Measurements from ENCODE around the gene VAV1.

The VAV1 gene

DNA sequence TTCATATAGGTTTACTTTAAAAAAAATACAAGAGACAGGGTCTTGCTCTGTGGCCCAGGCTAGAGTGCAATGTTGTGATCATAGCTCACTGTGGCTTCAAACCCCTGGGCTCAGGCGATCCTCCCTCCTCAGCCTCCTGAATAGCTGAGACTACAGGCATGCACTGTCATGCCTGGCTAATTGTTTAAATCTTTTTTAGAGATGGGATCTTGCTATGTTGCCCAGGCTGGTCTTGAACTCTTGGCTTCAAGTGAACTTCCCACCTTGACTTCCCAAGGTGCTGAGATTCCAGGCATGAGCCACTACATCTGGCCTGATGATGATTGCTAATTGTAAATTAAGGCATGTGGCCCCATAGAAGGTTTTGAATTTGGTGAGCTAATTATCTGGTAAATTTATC is 79.5 kb downstream of the VAV1 start:
- H3K27ac ChIP-seq (replicated peaks), result no peak overlapping the region
- H3K4me3 ChIP-seq (replicated peaks; ENCODE audit: insufficient read depth, low read length), result no peak overlapping the region
- no peak for DNase-seq (ENCODE audit: low read depth in 1 of 2, low spot score in 1 of 2)
- no peaks in the 10 kb centered on the region for H3K27me3 ChIP-seq (ENCODE audit: insufficient read depth, poor library complexity, severe bottlenecking)
- TF ChIP-seq SPI1 (IDR thresholded peaks at IDR 0.05; ENCODE audit: borderline replicate concordance, low read depth), result no peak
- no peak for TF ChIP-seq GABPA (IDR thresholded peaks at IDR 0.05; ENCODE audit: low read depth)
- no peak for TF ChIP-seq POLR2AphosphoS5 (IDR thresholded peaks at IDR 0.05; ENCODE audit: low read depth)
- TF ChIP-seq, protein P1, sequence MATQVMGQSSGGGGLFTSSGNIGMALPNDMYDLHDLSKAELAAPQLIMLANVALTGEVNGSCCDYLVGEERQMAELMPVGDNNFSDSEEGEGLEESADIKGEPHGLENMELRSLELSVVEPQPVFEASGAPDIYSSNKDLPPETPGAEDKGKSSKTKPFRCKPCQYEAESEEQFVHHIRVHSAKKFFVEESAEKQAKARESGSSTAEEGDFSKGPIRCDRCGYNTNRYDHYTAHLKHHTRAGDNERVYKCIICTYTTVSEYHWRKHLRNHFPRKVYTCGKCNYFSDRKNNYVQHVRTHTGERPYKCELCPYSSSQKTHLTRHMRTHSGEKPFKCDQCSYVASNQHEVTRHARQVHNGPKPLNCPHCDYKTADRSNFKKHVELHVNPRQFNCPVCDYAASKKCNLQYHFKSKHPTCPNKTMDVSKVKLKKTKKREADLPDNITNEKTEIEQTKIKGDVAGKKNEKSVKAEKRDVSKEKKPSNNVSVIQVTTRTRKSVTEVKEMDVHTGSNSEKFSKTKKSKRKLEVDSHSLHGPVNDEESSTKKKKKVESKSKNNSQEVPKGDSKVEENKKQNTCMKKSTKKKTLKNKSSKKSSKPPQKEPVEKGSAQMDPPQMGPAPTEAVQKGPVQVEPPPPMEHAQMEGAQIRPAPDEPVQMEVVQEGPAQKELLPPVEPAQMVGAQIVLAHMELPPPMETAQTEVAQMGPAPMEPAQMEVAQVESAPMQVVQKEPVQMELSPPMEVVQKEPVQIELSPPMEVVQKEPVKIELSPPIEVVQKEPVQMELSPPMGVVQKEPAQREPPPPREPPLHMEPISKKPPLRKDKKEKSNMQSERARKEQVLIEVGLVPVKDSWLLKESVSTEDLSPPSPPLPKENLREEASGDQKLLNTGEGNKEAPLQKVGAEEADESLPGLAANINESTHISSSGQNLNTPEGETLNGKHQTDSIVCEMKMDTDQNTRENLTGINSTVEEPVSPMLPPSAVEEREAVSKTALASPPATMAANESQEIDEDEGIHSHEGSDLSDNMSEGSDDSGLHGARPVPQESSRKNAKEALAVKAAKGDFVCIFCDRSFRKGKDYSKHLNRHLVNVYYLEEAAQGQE (IDR thresholded peaks at IDR 0.05; ENCODE audit: insufficient replicate concordance, low read depth), result no peak
- TF ChIP-seq, protein P2, sequence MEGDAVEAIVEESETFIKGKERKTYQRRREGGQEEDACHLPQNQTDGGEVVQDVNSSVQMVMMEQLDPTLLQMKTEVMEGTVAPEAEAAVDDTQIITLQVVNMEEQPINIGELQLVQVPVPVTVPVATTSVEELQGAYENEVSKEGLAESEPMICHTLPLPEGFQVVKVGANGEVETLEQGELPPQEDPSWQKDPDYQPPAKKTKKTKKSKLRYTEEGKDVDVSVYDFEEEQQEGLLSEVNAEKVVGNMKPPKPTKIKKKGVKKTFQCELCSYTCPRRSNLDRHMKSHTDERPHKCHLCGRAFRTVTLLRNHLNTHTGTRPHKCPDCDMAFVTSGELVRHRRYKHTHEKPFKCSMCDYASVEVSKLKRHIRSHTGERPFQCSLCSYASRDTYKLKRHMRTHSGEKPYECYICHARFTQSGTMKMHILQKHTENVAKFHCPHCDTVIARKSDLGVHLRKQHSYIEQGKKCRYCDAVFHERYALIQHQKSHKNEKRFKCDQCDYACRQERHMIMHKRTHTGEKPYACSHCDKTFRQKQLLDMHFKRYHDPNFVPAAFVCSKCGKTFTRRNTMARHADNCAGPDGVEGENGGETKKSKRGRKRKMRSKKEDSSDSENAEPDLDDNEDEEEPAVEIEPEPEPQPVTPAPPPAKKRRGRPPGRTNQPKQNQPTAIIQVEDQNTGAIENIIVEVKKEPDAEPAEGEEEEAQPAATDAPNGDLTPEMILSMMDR (IDR thresholded peaks at IDR 0.05; ENCODE audit: insufficient read depth, low read length), result no peak

DNA sequence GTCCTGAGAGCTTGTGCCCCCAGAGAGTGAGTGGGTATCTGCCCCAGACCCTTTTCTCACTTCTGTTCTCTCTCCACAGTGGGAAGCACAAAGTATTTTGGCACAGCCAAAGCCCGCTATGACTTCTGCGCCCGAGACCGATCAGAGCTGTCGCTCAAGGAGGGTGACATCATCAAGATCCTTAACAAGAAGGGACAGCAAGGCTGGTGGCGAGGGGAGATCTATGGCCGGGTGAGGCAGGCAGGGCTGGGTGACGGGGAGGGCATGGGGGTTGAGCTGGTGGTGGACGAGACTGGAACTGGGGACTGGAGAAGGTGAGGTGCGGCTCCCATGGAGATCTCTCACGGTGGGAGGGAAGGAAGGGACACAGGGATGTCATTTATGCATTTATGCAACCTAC is 81.4 kb downstream of the VAV1 start:
- Histone ChIP-seq H3K27ac (replicated peaks) (no peak overlapping the region), H3K4me3 (replicated peaks; ENCODE audit: insufficient read depth, low read length) (no peak overlapping the region), H3K27me3 (ENCODE audit: insufficient read depth, poor library complexity, severe bottlenecking) (no peaks in the 10 kb centered on the region)
- no peak for DNase-seq (ENCODE audit: low read depth in 1 of 2, low spot score in 1 of 2)
- no peak for TF ChIP-seq POLR2AphosphoS5 (IDR thresholded peaks at IDR 0.05; ENCODE audit: low read depth)
- TF ChIP-seq, protein P1 (IDR thresholded peaks at IDR 0.05; ENCODE audit: insufficient replicate concordance, low read depth), result no peak
- no peak for TF ChIP-seq SPI1 (IDR thresholded peaks at IDR 0.05; ENCODE audit: borderline replicate concordance, low read depth)
- TF ChIP-seq, protein P2 (IDR thresholded peaks at IDR 0.05; ENCODE audit: insufficient read depth, low read length), result no peak
- TF ChIP-seq GABPA (IDR thresholded peaks at IDR 0.05; ENCODE audit: low read depth), result no peak

DNA sequence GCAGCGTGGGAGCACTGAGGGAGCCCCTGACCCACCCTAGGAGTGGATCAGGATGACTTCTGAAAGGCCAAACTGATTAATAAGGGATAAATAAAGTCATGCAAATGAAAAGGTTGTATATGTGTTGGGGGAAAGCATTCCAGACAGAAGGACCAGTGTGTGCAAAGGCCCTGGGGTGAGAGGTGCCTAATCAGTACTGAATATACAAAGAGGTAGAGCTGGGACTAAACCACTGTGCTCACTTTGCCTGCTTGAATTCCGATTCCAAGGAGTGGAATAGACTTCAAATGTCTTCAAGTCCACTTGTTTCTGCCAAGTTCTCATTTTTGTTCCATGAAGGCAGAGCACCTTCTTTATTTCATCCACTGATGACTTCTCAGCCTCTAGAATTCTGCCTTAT is 82.2 kb downstream of the VAV1 start:
- TF ChIP-seq, protein P1 (IDR thresholded peaks at IDR 0.05; ENCODE audit: insufficient replicate concordance, low read depth), result no peak
- TF ChIP-seq GABPA (IDR thresholded peaks at IDR 0.05; ENCODE audit: low read depth) (no peak), POLR2AphosphoS5 (IDR thresholded peaks at IDR 0.05; ENCODE audit: low read depth) (no peak), SPI1 (IDR thresholded peaks at IDR 0.05; ENCODE audit: borderline replicate concordance, low read depth) (no peak)
- TF ChIP-seq, protein P2 (IDR thresholded peaks at IDR 0.05; ENCODE audit: insufficient read depth, low read length), result no peak
- DNase-seq (ENCODE audit: low read depth in 1 of 2, low spot score in 1 of 2), result no peak

More for the DNA sequence above, 82.2 kb downstream of the VAV1 start:
- Histone ChIP-seq H3K27ac (replicated peaks) (no peak overlapping the region), H3K4me3 (replicated peaks; ENCODE audit: insufficient read depth, low read length) (no peak overlapping the region), H3K27me3 (ENCODE audit: insufficient read depth, poor library complexity, severe bottlenecking) (no peaks in the 10 kb centered on the region)

Measured in HL-60 (cell line).